HepG2 (cell line): ENCODE results near the gene HBA2. TPM values are rescaled to one million over a fixed set of nuclear protein-coding genes. Genes with fewer than 3 reads are reported as not detected.

Source experiments
- ATF7-NPFF ChIP-seq: sonication (generic); formaldehyde crosslinking; IDR thresholded peaks from 2 replicates; pipeline ENCODE4 v1.8.1; 2023; ENCODE audit warnings: mild to moderate bottlenecking, low read depth, missing genetic modification reagents, moderate library complexity
- KDM4B ChIP-seq: sonication (generic); formaldehyde crosslinking; IDR thresholded peaks from 2 replicates; pipeline ENCODE4 v1.4.0; 2020; ENCODE audit warnings: missing genetic modification reagents
- KMT2B ChIP-seq: IDR thresholded peaks from 2 replicates; pipeline ENCODE4 v1.6.1; 2016; ENCODE audit warnings: missing genetic modification reagents, missing compliant biosample characterization
- NFRKB ChIP-seq: fragments of 450-650 bp; IDR thresholded peaks from 2 replicates; pipeline ENCODE4 v1.6.1; 2017
- SMAD9 ChIP-seq: sonication (generic); formaldehyde crosslinking; IDR thresholded peaks from 2 replicates; pipeline ENCODE4 v1.5.1; 2020; ENCODE audit warnings: mild to moderate bottlenecking, missing genetic modification reagents
- YEATS4 ChIP-seq: sonication (generic); formaldehyde crosslinking; IDR thresholded peaks from 2 replicates; pipeline ENCODE4 v1.4.0; 2020; ENCODE audit warnings: missing genetic modification reagents, borderline replicate concordance
- ZNF615 ChIP-seq: sonication (generic); formaldehyde crosslinking; IDR thresholded peaks from 2 replicates; pipeline ENCODE4 v1.5.0; 2020; ENCODE audit warnings: mild to moderate bottlenecking, missing genetic modification reagents, borderline replicate concordance
- ZNF678 ChIP-seq: sonication (generic); formaldehyde crosslinking; IDR thresholded peaks from 2 replicates; pipeline ENCODE4 v1.4.0; 2020; ENCODE audit warnings: mild to moderate bottlenecking, missing genetic modification reagents
- polyA plus RNA-seq, 8 experiments: library from polyadenylated mRNA; depleted of rRNA in 3 of 8; stranded (reverse) in 7 of 8; unstranded in 1 of 8; fragments of >200 nt; fragmentation: Illumina TruSeq in 4 of 8; extraction: Trizol in 4 of 8; gene quantifications; 2 replicates each; pipeline versions ENCODE4 v1.2.1 to v1.2.3, GENCODE V29; 2011 to 2016; ENCODE audit warnings: low read depth in 4 of 8, missing spikeins in 1 of 8, mixed read lengths in 1 of 8; ENCODE audit not compliant: insufficient read depth in 1 of 8
- total RNA-seq, 5 experiments: library from RNA; depleted of rRNA; stranded (reverse); fragments of >200 nt; fragmentation: Illumina TruSeq; extraction: Trizol; gene quantifications; 2 replicates each; pipeline ENCODE4 v1.2.3, GENCODE V29; 2016; ENCODE audit warnings: low read depth in 1 of 5
- TF ChIP-seq, protein P1 (sequence below): sonication (generic); formaldehyde crosslinking; IDR thresholded peaks from 2 replicates; pipeline ENCODE4 v1.5.0; 2020; ENCODE audit warnings: mild to moderate bottlenecking, missing genetic modification reagents
- TF ChIP-seq, protein P2 (sequence below): sonication (generic); formaldehyde crosslinking; IDR thresholded peaks from 2 replicates; pipeline ENCODE4 v1.8.0; 2022; ENCODE audit warnings: mild to moderate bottlenecking, missing genetic modification reagents, moderate library complexity
- TF ChIP-seq, protein P3 (sequence below): sonication (generic); formaldehyde crosslinking; IDR thresholded peaks from 2 replicates; pipeline ENCODE4 v1.9.0; 2021; ENCODE audit warnings: mild to moderate bottlenecking, missing genetic modification reagents
- TF ChIP-seq, protein P4 (sequence below), 2 experiments: sonication (generic) in 1 of 2; formaldehyde crosslinking in 1 of 2; IDR thresholded peaks; 2 replicates each; pipeline versions ENCODE4 v1.4.0 to v1.6.1; 2018 to 2020; ENCODE audit warnings: missing genetic modification reagents in 2 of 2, borderline replicate concordance in 1 of 2, low read depth in 1 of 2, mild to moderate bottlenecking in 1 of 2, missing biosample characterization in 1 of 2

HBA2 gene
- total and polyA plus RNA-seq, 2 of the 13 experiments (the other 11 are each of a cell fraction or from before 2014, with no cell fraction given): not detected

DNA sequence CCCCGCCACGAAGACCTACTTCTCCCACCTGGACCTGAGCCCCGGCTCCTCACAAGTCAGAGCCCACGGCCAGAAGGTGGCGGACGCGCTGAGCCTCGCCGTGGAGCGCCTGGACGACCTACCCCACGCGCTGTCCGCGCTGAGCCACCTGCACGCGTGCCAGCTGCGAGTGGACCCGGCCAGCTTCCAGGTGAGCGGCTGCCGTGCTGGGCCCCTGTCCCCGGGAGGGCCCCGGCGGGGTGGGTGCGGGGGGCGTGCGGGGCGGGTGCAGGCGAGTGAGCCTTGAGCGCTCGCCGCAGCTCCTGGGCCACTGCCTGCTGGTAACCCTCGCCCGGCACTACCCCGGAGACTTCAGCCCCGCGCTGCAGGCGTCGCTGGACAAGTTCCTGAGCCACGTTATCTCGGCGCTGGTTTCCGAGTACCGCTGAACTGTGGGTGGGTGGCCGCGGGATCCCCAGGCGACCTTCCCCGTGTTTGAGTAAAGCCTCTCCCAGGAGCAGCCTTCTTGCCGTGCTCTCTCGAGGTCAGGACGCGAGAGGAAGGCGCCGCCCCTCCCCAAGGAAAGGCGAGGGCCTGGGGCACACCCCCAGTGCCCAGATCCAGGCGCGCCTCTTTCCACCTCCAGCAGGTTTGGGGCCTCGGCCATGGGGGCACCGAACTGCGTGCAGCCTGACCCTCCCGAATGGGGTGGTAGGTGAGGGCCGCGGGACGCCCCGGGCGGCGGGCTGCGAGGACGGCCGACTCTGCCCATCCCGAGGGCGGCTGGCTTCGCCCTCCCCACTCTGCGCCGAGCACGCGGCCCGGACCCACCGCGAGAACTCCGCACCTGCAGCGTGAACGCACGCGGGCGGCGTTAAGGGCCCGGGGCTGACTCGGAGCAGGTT lies 8.2 kb downstream of the HBA2 start (continued):
- TF ChIP-seq, protein P1, sequence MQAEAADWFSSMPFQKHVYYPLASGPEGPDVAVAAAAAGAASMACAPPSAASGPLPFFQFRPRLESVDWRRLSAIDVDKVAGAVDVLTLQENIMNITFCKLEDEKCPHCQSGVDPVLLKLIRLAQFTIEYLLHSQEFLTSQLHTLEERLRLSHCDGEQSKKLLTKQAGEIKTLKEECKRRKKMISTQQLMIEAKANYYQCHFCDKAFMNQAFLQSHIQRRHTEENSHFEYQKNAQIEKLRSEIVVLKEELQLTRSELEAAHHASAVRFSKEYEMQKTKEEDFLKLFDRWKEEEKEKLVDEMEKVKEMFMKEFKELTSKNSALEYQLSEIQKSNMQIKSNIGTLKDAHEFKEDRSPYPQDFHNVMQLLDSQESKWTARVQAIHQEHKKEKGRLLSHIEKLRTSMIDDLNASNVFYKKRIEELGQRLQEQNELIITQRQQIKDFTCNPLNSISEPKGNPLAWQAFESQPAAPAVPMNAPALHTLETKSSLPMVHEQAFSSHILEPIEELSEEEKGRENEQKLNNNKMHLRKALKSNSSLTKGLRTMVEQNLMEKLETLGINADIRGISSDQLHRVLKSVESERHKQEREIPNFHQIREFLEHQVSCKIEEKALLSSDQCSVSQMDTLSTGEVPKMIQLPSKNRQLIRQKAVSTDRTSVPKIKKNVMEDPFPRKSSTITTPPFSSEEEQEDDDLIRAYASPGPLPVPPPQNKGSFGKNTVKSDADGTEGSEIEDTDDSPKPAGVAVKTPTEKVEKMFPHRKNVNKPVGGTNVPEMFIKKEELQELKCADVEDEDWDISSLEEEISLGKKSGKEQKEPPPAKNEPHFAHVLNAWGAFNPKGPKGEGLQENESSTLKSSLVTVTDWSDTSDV (CRISPR knock-in tag): peak; percentile 98
- TF ChIP-seq YEATS4 (CRISPR knock-in tag) (peak; percentile 94), ZNF615 (CRISPR knock-in tag) (peak; percentile 88), NFRKB (no peak), KDM4B (CRISPR knock-in tag) (peak; percentile 71; the same call in 1 of the 2 replicates), ZNF678 (CRISPR knock-in tag) (peak; percentile 95), KMT2B (CRISPR knock-in tag) (peak; percentile 65; the same call in 1 of the 2 replicates), ATF7-NPFF (CRISPR knock-in tag) (peak; percentile 100), SMAD9 (CRISPR knock-in tag) (peak; percentile 95)
- TF ChIP-seq, protein P2, sequence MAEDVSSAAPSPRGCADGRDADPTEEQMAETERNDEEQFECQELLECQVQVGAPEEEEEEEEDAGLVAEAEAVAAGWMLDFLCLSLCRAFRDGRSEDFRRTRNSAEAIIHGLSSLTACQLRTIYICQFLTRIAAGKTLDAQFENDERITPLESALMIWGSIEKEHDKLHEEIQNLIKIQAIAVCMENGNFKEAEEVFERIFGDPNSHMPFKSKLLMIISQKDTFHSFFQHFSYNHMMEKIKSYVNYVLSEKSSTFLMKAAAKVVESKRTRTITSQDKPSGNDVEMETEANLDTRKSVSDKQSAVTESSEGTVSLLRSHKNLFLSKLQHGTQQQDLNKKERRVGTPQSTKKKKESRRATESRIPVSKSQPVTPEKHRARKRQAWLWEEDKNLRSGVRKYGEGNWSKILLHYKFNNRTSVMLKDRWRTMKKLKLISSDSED (CRISPR knock-in tag): peak; percentile 98
- TF ChIP-seq, protein P3, sequence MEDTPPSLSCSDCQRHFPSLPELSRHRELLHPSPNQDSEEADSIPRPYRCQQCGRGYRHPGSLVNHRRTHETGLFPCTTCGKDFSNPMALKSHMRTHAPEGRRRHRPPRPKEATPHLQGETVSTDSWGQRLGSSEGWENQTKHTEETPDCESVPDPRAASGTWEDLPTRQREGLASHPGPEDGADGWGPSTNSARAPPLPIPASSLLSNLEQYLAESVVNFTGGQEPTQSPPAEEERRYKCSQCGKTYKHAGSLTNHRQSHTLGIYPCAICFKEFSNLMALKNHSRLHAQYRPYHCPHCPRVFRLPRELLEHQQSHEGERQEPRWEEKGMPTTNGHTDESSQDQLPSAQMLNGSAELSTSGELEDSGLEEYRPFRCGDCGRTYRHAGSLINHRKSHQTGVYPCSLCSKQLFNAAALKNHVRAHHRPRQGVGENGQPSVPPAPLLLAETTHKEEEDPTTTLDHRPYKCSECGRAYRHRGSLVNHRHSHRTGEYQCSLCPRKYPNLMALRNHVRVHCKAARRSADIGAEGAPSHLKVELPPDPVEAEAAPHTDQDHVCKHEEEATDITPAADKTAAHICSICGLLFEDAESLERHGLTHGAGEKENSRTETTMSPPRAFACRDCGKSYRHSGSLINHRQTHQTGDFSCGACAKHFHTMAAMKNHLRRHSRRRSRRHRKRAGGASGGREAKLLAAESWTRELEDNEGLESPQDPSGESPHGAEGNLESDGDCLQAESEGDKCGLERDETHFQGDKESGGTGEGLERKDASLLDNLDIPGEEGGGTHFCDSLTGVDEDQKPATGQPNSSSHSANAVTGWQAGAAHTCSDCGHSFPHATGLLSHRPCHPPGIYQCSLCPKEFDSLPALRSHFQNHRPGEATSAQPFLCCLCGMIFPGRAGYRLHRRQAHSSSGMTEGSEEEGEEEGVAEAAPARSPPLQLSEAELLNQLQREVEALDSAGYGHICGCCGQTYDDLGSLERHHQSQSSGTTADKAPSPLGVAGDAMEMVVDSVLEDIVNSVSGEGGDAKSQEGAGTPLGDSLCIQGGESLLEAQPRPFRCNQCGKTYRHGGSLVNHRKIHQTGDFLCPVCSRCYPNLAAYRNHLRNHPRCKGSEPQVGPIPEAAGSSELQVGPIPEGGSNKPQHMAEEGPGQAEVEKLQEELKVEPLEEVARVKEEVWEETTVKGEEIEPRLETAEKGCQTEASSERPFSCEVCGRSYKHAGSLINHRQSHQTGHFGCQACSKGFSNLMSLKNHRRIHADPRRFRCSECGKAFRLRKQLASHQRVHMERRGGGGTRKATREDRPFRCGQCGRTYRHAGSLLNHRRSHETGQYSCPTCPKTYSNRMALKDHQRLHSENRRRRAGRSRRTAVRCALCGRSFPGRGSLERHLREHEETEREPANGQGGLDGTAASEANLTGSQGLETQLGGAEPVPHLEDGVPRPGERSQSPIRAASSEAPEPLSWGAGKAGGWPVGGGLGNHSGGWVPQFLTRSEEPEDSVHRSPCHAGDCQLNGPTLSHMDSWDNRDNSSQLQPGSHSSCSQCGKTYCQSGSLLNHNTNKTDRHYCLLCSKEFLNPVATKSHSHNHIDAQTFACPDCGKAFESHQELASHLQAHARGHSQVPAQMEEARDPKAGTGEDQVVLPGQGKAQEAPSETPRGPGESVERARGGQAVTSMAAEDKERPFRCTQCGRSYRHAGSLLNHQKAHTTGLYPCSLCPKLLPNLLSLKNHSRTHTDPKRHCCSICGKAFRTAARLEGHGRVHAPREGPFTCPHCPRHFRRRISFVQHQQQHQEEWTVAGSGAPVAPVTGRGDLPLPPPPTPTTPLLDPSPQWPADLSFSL (CRISPR knock-in tag): no peak
- TF ChIP-seq, protein P4, sequence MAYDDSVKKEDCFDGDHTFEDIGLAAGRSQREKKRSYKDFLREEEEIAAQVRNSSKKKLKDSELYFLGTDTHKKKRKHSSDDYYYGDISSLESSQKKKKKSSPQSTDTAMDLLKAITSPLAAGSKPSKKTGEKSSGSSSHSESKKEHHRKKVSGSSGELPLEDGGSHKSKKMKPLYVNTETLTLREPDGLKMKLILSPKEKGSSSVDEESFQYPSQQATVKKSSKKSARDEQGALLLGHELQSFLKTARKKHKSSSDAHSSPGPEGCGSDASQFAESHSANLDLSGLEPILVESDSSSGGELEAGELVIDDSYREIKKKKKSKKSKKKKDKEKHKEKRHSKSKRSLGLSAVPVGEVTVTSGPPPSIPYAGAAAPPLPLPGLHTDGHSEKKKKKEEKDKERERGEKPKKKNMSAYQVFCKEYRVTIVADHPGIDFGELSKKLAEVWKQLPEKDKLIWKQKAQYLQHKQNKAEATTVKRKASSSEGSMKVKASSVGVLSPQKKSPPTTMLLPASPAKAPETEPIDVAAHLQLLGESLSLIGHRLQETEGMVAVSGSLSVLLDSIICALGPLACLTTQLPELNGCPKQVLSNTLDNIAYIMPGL (CRISPR knock-in tag; IDR thresholded peaks at IDR 0.05; ENCODE audit: borderline replicate concordance in 1 of 2, low read depth in 1 of 2): peak; percentile 98
